Sigmoid colon (tissue), 7 donors: ENCODE measurements around the gene PTGS1. TPM values are rescaled to one million over a fixed set of nuclear protein-coding genes. Genes with fewer than 3 reads are reported as not detected.

Experiments
- DNase-seq: peaks from one replicate; pipeline ENCODE4 v3.0.0-alpha.2; 2019
- H3K27ac ChIP-seq, 4 donors: fragments of 200-600 bp; sonication (generic); one replicate each; pipeline ENCODE4 v1.5.1; 2016 to 2019; ENCODE audit warnings: mild to moderate bottlenecking in 1 of 4
- H3K27me3 ChIP-seq, 3 donors: fragments of 200-600 bp; sonication (generic); one replicate each; pipeline ENCODE4 v1.5.1; 2019; ENCODE audit warnings: mild to moderate bottlenecking in 1 of 3
- H3K36me3 ChIP-seq, 4 donors: fragments of 200-600 bp; sonication (generic); one replicate each; pipeline ENCODE4 v1.5.1; 2016 to 2019
- H3K4me1 ChIP-seq, 4 donors: fragments of 200-600 bp; sonication (generic); one replicate each; pipeline ENCODE4 v1.5.1; 2017 to 2019
- H3K4me3 ChIP-seq, 4 donors: fragments of 200-600 bp; sonication (generic); one replicate each; pipeline ENCODE4 v1.5.1; 2017 to 2019; ENCODE audit warnings: mild to moderate bottlenecking in 2 of 4, moderate library complexity in 1 of 4
- H3K9me3 ChIP-seq, 4 donors: fragments of 200-600 bp in 3 of 4; sonication (generic) in 3 of 4; one replicate each; pipeline versions ENCODE4 v1.5.1 to v1.6.1; 2013 to 2019
- CTCF ChIP-seq, 4 experiments: fragments of 450-650 bp in 3 of 4; fragments of 200-600 bp in 1 of 4; IDR thresholded peaks; one replicate each; pipeline ENCODE4 v1.5.1; 2016 to 2019; ENCODE audit warnings: antibody characterized with exemption in 4 of 4, mild to moderate bottlenecking in 3 of 4, moderate library complexity in 2 of 4
- EP300 ChIP-seq, 4 donors: sonication (generic); formaldehyde crosslinking; IDR thresholded peaks; one replicate each; pipeline ENCODE4 v1.6.1; 2017; ENCODE audit warnings: antibody characterized with exemption in 4 of 4
- POLR2A ChIP-seq, 2 donors: fragments of 450-650 bp; IDR thresholded peaks; one replicate each; pipeline ENCODE4 v1.6.1; 2016; ENCODE audit warnings: antibody characterized with exemption in 2 of 2, mild to moderate bottlenecking in 2 of 2, moderate library complexity in 2 of 2
- POLR2AphosphoS5 ChIP-seq, 4 donors: sonication (generic); formaldehyde crosslinking; IDR thresholded peaks; one replicate each; pipeline ENCODE4 v1.6.1; 2017; ENCODE audit warnings: antibody characterized with exemption in 4 of 4
- WGBS, 2 donors: extraction: QIAGEN DNeasy Blood & Tissue Kit; methylation state at CpG; one replicate each; pipeline ENCODE4 v1.1.7; 2013; 5-methylcytosine and 5-hydroxymethylcytosine counted together
- intact Hi-C: fragments of 100-400 bp; cut with DNase I; formaldehyde crosslinking; loops from one replicate; pipeline ENCODE4 v1.15.1; 2023
- polyA plus RNA-seq, 3 donors: library from polyadenylated mRNA; stranded (reverse); fragments of 200-250 nt; gene quantifications; one replicate each; pipeline ENCODE4 v1.2.3, GENCODE V29; 2013
- total RNA-seq, 4 donors: library from RNA; depleted of rRNA; stranded (reverse); fragments of >200 nt; gene quantifications; one replicate each; pipeline ENCODE4 v1.1.0, GENCODE V29; 2016
- donor health status: healthy with polysubstance abuse.
- donor health status: Bipolar disorder and iron deficiency.
- donor health status: healthy.

The PTGS1 gene
- total and polyA plus RNA-seq, 7 donors = 3.0 to 150 (median 72.6) TPM

DNA sequence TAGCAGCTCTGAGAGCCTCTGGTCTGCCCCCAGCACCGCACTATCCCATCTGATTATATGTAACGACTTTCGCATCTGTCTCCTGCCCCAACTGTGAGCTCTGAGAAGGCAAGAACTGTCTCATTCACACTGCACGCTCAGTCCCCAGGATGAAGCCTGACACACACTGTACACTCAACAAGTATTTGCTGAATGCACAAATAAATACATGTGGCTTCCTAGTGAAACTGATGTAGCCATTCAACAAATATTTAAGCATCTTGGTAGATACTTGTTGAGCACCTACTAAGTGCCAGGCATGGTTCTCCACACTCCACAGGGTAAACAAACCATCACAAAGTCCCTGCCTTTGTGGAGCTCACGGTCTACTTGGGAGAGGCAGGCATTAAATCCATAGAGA is 34.6 kb upstream of the PTGS1 start:
- no peak for TF ChIP-seq EP300 (IDR thresholded peaks at IDR 0.05)
- 84 to 93% methylated on average over 5 of the region's 5 CpGs for WGBS, 2 donors

DNA sequence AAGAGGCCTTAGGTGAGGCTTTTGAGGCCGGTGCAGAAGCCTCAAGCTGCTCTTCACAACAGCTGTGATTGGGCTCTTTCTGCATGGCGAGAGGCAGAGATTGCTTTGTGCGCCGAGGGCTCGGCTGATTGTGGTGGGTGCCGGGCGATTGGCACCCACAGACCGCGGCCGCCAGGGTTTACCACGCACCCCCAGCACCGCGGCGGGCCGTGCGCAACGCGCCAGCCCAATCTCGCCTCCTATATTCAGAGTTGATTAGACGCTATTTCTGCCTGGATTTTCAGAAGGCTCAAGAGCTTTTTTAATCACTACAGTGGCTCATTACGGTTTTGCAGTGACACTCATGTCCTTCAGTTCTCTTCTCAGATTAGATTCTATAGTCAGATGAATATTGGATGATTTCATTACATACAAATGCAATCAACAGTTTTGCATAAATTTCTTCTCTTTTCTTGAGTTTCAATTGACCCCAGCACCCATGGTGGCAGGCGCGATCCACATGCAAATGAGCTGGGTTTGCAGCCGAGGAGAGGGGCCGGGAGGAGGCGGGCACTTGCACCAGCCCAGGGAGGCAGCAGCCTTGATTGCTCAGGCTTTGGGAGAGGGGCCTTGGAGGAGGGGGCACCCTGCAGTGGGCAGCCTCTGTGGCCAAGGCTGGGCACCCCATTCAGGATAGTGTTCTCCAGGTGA is 33.8 kb upstream of the PTGS1 start:
- Histone ChIP-seq H3K9me3 (no peaks in the 10 kb centered on the region), H3K27ac (no peak overlapping the region), H3K4me1 (no peaks in the 10 kb centered on the region), H3K36me3 (no peaks in the 10 kb centered on the region), H3K27me3 (no peaks in the 10 kb centered on the region), H3K4me3 (no peak overlapping the region)
- DNase-seq = no peak
- TF ChIP-seq POLR2A (IDR thresholded peaks at IDR 0.05) (no peak), POLR2AphosphoS5 (IDR thresholded peaks at IDR 0.05) (no peak), EP300 (IDR thresholded peaks at IDR 0.05) (no peak), CTCF (IDR thresholded peaks at IDR 0.05) (no peak)
- intact Hi-C loops = no loop called here
- 58 to 61% methylated on average over 26 of the region's 26 CpGs for WGBS, 2 donors

More for the DNA sequence above, 34.6 kb upstream of the PTGS1 start:
- DNase-seq = no peak
- Histone ChIP-seq H3K27ac (no peak overlapping the region), H3K27me3 (no peaks in the 10 kb centered on the region), H3K4me1 (no peaks in the 10 kb centered on the region), H3K9me3 (no peaks in the 10 kb centered on the region), H3K4me3 (no peak overlapping the region), H3K36me3 (no peaks in the 10 kb centered on the region)
- intact Hi-C loops = no loop called here

DNA sequence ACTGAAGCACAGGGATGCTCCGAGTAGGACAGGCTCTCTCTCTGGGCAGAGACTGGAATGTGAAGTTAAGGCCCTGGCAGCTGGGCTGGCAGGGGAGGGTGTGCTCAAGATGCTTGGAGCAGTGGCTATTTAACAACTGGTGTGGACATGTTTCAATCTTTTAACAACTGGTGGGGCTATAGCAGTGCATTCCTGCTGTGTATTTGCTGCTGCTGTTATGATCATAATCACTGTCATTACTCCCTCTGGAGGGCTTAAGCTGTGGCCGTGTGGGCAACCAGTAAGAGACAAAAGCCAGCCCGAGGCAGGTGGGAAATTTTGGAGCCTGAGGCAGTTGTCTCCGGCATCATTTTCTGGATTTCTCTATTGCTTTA is 33.3 kb upstream of the PTGS1 start:
- 69 to 82% methylated on average over 4 of the region's 4 CpGs for WGBS, 2 donors
- no peaks in the 10 kb centered on the region for H3K36me3 ChIP-seq

DNA sequence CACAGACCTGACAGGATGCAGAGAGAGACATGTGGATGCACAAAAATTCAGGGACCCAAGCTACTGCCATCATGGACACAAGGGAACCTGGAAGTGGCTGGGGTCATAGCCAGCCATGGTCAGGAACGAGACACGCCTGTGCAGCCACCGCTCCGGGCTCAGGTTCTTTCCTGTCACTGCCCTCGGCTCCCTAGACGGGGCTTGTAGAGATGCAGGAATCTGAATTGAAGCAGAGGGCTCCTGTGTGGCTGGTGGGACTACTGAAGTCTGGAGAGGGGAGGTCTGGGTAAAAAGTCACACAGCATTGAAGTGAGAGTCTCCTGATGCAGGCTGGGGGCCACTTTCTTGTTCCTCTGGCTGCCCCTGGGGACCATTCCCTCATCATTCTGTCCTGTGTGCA is 32.3 kb upstream of the PTGS1 start:
- Histone ChIP-seq H3K9me3 (no peaks in the 10 kb centered on the region), H3K4me3 (no peak overlapping the region), H3K4me1 (no peaks in the 10 kb centered on the region), H3K27me3 (no peaks in the 10 kb centered on the region), H3K27ac (no peak overlapping the region), H3K36me3 (no peaks in the 10 kb centered on the region)
- TF ChIP-seq CTCF (IDR thresholded peaks at IDR 0.05) = no peak
- no peak for TF ChIP-seq POLR2AphosphoS5 (IDR thresholded peaks at IDR 0.05)
- no peak for TF ChIP-seq POLR2A (IDR thresholded peaks at IDR 0.05)
- no peak for TF ChIP-seq EP300 (IDR thresholded peaks at IDR 0.05)
- WGBS, 2 donors = 77% methylated on average over 6 of the region's 6 CpGs
- no peak for DNase-seq
- intact Hi-C loops = no loop called here

More for the DNA sequence above, 33.3 kb upstream of the PTGS1 start:
- H3K27me3 ChIP-seq = no peaks in the 10 kb centered on the region
- no peaks in the 10 kb centered on the region for H3K4me1 ChIP-seq
- TF ChIP-seq POLR2A (IDR thresholded peaks at IDR 0.05) = no peak
- TF ChIP-seq EP300 (IDR thresholded peaks at IDR 0.05) = no peak
- no peak for TF ChIP-seq CTCF (IDR thresholded peaks at IDR 0.05)
- no peak for TF ChIP-seq POLR2AphosphoS5 (IDR thresholded peaks at IDR 0.05)
- no peak for DNase-seq
- H3K4me3 ChIP-seq = no peak overlapping the region
- intact Hi-C loops = no loop called here
- no peak overlapping the region for H3K27ac ChIP-seq
- no peaks in the 10 kb centered on the region for H3K9me3 ChIP-seq

GRCh38 chr9:122338994-122339393 is 31.8 kb upstream of the PTGS1 start:
- 70 to 89% methylated on average over 3 of the region's 3 CpGs for WGBS, 2 donors
- DNase-seq = no peak
- intact Hi-C loops = no loop called here
- H3K27ac ChIP-seq = no peak overlapping the region
- no peaks in the 10 kb centered on the region for H3K4me1 ChIP-seq
- no peaks in the 10 kb centered on the region for H3K9me3 ChIP-seq
- H3K36me3 ChIP-seq = no peaks in the 10 kb centered on the region
- H3K4me3 ChIP-seq = no peak overlapping the region
- TF ChIP-seq EP300 (IDR thresholded peaks at IDR 0.05) (no peak), CTCF (IDR thresholded peaks at IDR 0.05) (no peak), POLR2AphosphoS5 (IDR thresholded peaks at IDR 0.05) (no peak), POLR2A (IDR thresholded peaks at IDR 0.05) (no peak)
- no peaks in the 10 kb centered on the region for H3K27me3 ChIP-seq
